K562 (cell line): ENCODE measurements around the gene NMRK2. TPM values are rescaled to one million over a fixed set of nuclear protein-coding genes. Genes with fewer than 3 reads are reported as not detected.
A peak's percentile ranks its signal among the peaks of the same experiment; 100 is the strongest.

Experiments
- ATAC-seq: fragments of 200-7000 bp; cut with Tn5 transposase; 3 replicates; pipeline ENCODE4 v1.9.1; 2020; ENCODE audit warnings: moderate library complexity
- BruUV-seq: library from RNA; stranded (reverse); fragments of 400-500 nt; replicated peaks from 2 replicates; lab custom pipeline; 2021; lab: Mats Ljungman, UMichigan
- CTCF ChIA-PET: fragments of 300-600 bp; formaldehyde crosslinking; extraction: SDS; loops from one replicate; lab custom pipeline; 2021; ENCODE audit warnings: low intra/inter-chr PET ratio; lab: Yijun Ruan, JAX
- POLR2A ChIA-PET: fragments of 300-600, 350-650 bp; sonication (Branson Sonifier 250); formaldehyde crosslinking; extraction: SDS; loops from one replicate; lab custom pipeline; 2021; ENCODE audit warnings: antibody characterized with exemption, inconsistent platforms; lab: Yijun Ruan, JAX
- DNase-seq, 4 experiments: peaks; one replicate each; pipeline versions ENCODE4 v3.0.0 to v3.0.0-alpha.2; 2011 to 2018; ENCODE audit warnings: low spot score in 3 of 4, mixed read lengths in 3 of 4; ENCODE audit errors: extremely low read depth in 1 of 4
- FAIRE-seq: peaks from 2 replicates; lab custom pipeline; 2011; peaks lifted over from hg19 to GRCh38; lab: Jason Lieb, UNC
- H2AFZ ChIP-seq: 2 replicates; pipeline ENCODE4 v1.6.0; 2011; ENCODE audit warnings: low read depth, low read length, control low read depth, inconsistent platforms
- H3K27ac ChIP-seq: fragments of 200-600 bp; 3 replicates; pipeline ENCODE4 v1.8.0; 2011; ENCODE audit warnings: low read depth, mild to moderate bottlenecking, control low read depth, inconsistent platforms, low read length, moderate library complexity, mixed read lengths; ENCODE audit errors: extremely low read depth
- H3K27me3 ChIP-seq, 2 experiments: fragments of 300-600 bp in 1 of 2; 2 replicates in 1 of 2; 3 replicates in 1 of 2; pipeline versions ENCODE4 v1.6.0 to v1.8.0; 2011; ENCODE audit warnings: inconsistent platforms in 2 of 2, low read length in 2 of 2, mild to moderate bottlenecking in 1 of 2, mixed read lengths in 1 of 2, moderate library complexity in 1 of 2; ENCODE audit not compliant: control insufficient read depth in 2 of 2, insufficient read depth in 2 of 2
- H3K36me3 ChIP-seq: fragments of 300-600 bp; 3 replicates; pipeline ENCODE4 v1.8.0; 2011; ENCODE audit warnings: mild to moderate bottlenecking, low read length, inconsistent platforms; ENCODE audit not compliant: control insufficient read depth, insufficient read depth
- H3K4me1 ChIP-seq, 2 experiments: fragments of 200-600 bp in 1 of 2; replicated peaks in 1 of 2; 2 replicates in 1 of 2; 3 replicates in 1 of 2; pipeline versions ENCODE4 v1.5.1 to v1.8.0; 2011; ENCODE audit warnings: inconsistent platforms in 2 of 2, low read length in 2 of 2, mild to moderate bottlenecking in 1 of 2, mixed read lengths in 1 of 2, moderate library complexity in 1 of 2; ENCODE audit not compliant: control insufficient read depth in 2 of 2, insufficient read depth in 2 of 2
- H3K4me2 ChIP-seq: 2 replicates; pipeline ENCODE4 v1.6.1; 2011; ENCODE audit warnings: low read length, control low read depth, inconsistent platforms, mixed read lengths; ENCODE audit not compliant: insufficient read depth
- H3K4me3 ChIP-seq: fragments of 200-600 bp; sonication (generic), shearing (Covaris generic); 2 replicates; pipeline ENCODE4 v1.5.1; 2016; ENCODE audit warnings: control low read depth, inconsistent platforms
- H3K79me2 ChIP-seq: fragments of 200-600 bp; 3 replicates; pipeline ENCODE4 v1.8.0; 2011; ENCODE audit warnings: low read length, inconsistent platforms; ENCODE audit not compliant: control insufficient read depth, insufficient read depth
- H3K9ac ChIP-seq, 2 experiments: 2 replicates each; pipeline versions ENCODE4 v1.6.0 to v1.6.1; 2011; ENCODE audit warnings: low read depth in 2 of 2, low read length in 2 of 2, control low read depth in 1 of 2, inconsistent platforms in 1 of 2, mild to moderate bottlenecking in 1 of 2, mixed read lengths in 1 of 2; ENCODE audit not compliant: insufficient read depth in 1 of 2
- H3K9me1 ChIP-seq: one replicate; pipeline ENCODE4 v1.6.0; 2011; ENCODE audit warnings: inconsistent platforms, mild to moderate bottlenecking, low read length, moderate library complexity; ENCODE audit not compliant: control insufficient read depth, insufficient read depth
- H3K9me3 ChIP-seq: replicated peaks from 2 replicates; pipeline ENCODE4 v1.5.1; 2011; ENCODE audit warnings: low read depth, low read length, inconsistent platforms; ENCODE audit not compliant: control insufficient read depth, insufficient read depth
- H4K20me1 ChIP-seq: replicated peaks from 2 replicates; pipeline ENCODE4 v1.6.1; 2011; ENCODE audit warnings: low read length, inconsistent platforms, mixed read lengths; ENCODE audit not compliant: control insufficient read depth, insufficient read depth
- CREM ChIP-seq: IDR thresholded peaks from 2 replicates; pipeline ENCODE4 v1.6.1; 2014; ENCODE audit warnings: antibody characterized with exemption, low read depth
- L3MBTL2 ChIP-seq: fragments of 450-650 bp; IDR thresholded peaks from 2 replicates; pipeline ENCODE4 v1.6.1; 2016; ENCODE audit warnings: mild to moderate bottlenecking, moderate library complexity
- PCBP2 ChIP-seq: fragments of 200-400 bp; formaldehyde crosslinking; IDR thresholded peaks from 2 replicates; pipeline ENCODE4 v1.6.1; 2018; ENCODE audit warnings: low read length, low read depth, mild to moderate bottlenecking, moderate library complexity; ENCODE audit not compliant: poor library complexity, severe bottlenecking
- POLR2G ChIP-seq: fragments of 200-400 bp; formaldehyde crosslinking; IDR thresholded peaks from 2 replicates; pipeline ENCODE4 v1.6.1; 2017; ENCODE audit warnings: low read depth, mild to moderate bottlenecking, antibody characterized with exemption, low read length, moderate library complexity
- RAD21 ChIP-seq, 2 experiments: fragments of 250-450 bp in 1 of 2; fragments of 450-650 bp in 1 of 2; sonication (Bioruptor Pico) in 1 of 2; formaldehyde crosslinking in 1 of 2; IDR thresholded peaks in 1 of 2; conservative IDR thresholded peaks in 1 of 2; 2 replicates each; pipeline versions ENCODE4 v1.4.0 to v1.8.0; 2020 to 2022; ENCODE audit warnings: mild to moderate bottlenecking in 2 of 2, moderate library complexity in 1 of 2
- WGBS: fragments of 100-300 bp; shearing (Covaris generic); methylation state at CpG from one replicate; pipeline ENCODE4 v1.1.6; 2016; ENCODE audit warnings: low coverage, mixed read lengths; ENCODE audit not compliant: insufficient coverage; ENCODE audit errors: missing lambda C conversion rate; 5-methylcytosine and 5-hydroxymethylcytosine counted together
- in situ Hi-C: fragments of 300-500 bp; cut with MboI; formaldehyde crosslinking; loops from 4 replicates; pipeline ENCODE4 v1.15.0; 2018; ENCODE audit warnings: inconsistent platforms, mixed read lengths
- intact Hi-C: fragments of 100-400 bp; cut with micrococcal nuclease; formaldehyde crosslinking; loops from 2 replicates; pipeline ENCODE4 v1.14.2; 2022
- polyA plus RNA-seq, 8 experiments: library from polyadenylated mRNA; depleted of rRNA in 4 of 8; stranded (reverse) in 5 of 8; unstranded in 3 of 8; fragments of >200 nt; fragmentation: Nextera tagmentation in 2 of 8; fragmentation: Illumina TruSeq in 1 of 8; extraction: Ambion mirVana in 2 of 8; extraction: Trizol in 1 of 8; gene quantifications; 2 replicates each; pipeline versions ENCODE4 v1.2.1 to v1.2.3, GENCODE V29; 2011 to 2014; ENCODE audit warnings: inconsistent platforms in 1 of 8, missing spikeins in 1 of 8
- total RNA-seq, 7 experiments: library from RNA; depleted of rRNA in 6 of 7; stranded (reverse); fragments of >200 nt in 6 of 7; fragmentation: Illumina TruSeq in 2 of 7; extraction: Trizol in 2 of 7; gene quantifications; 2 replicates each; pipeline versions ENCODE4 v1.2.1 to v1.2.3, GENCODE V29; 2011 to 2021; ENCODE audit warnings: low replicate concordance in 1 of 7
- TF ChIP-seq, protein P1 (sequence below), 2 experiments: IDR thresholded peaks; 2 replicates each; pipeline ENCODE4 v1.6.1; 2012; ENCODE audit warnings: improper control_type of control experiment in 2 of 2, low read depth in 2 of 2, low read length in 2 of 2, borderline replicate concordance in 1 of 2
- TF ChIP-seq, protein P2 (sequence below): sonication (generic); formaldehyde crosslinking; IDR thresholded peaks from 2 replicates; pipeline ENCODE4 v1.8.1; 2022; ENCODE audit warnings: missing genetic modification reagents
- TF ChIP-seq, protein P3 (sequence below), 3 experiments: IDR thresholded peaks in 2 of 3; conservative IDR thresholded peaks in 1 of 3; 2 replicates each; pipeline ENCODE4 v1.5.1; 2011 to 2012; ENCODE audit warnings: low read length in 3 of 3, mild to moderate bottlenecking in 3 of 3, control low read depth in 2 of 3, improper control_type of control experiment in 1 of 3, inconsistent platforms in 1 of 3, low read depth in 1 of 3, mixed read lengths in 1 of 3, moderate library complexity in 1 of 3; ENCODE audit not compliant: insufficient read depth in 2 of 3

Gene NMRK2
- total and polyA plus RNA-seq, 9 of the 15 experiments (the other 6 are each of a cell fraction or from before 2014, with no cell fraction given), result not detected

DNA sequence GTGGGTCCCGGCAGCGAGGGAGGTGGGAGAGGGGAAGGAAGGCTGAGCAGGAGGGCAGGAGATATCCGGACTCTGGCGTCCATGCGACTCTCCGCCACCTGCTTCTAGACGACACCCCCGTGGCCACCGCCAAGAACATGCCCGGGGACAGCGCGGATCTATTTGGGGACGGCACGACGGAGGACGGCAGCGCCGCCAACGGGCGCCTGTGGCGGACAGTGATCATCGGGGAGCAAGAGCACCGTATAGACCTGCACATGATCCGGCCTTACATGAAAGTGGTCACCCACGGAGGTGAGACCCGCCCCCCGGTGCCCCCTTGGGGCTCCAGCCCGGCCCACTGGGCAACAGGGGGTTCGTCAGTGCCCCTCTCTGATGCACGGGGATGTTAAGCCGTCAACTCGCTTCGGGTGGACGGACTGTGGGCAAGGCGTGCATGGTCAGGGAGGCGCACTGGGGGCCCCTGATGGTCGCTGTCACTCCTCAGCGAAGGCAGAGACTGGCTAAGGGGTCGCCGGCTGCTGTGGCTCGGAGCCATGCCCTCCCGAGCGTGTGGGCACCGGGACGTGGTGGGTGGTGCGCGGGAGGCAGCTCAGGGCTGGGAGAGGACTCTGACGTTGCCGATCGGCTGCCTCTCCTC, 25.1 kb upstream of the NMRK2 start:
- Histone ChIP-seq H3K27me3 (peaks cover 19 to 35% of the 10 kb centered on the region in 2 experiments; a peak in 4 of 5 replicates), H3K4me2 (no peak overlapping the region), H4K20me1 (no peaks in the 10 kb centered on the region), H3K9me3 (peaks cover 6% of the 10 kb centered on the region), H3K27ac (no peak overlapping the region), H3K4me3 (no peak overlapping the region), H3K9ac (peak overlapping the region in 1 of 2 experiments; percentile 68; a peak in 1 of 4 replicates), H3K79me2 (no peaks in the 10 kb centered on the region), H3K4me1 (peaks cover 0 to 14% of the 10 kb centered on the region in 2 experiments; a peak in 2 of 5 replicates), H3K36me3 (no peaks in the 10 kb centered on the region), H2AFZ (no peak overlapping the region), H3K9me1 (no peaks in the 10 kb centered on the region)
- ChIA-PET CTCF (no interaction called here), POLR2A (no interaction called here)
- in situ Hi-C loops (no loop called here), intact Hi-C loops (no loop called here)
- WGBS, result 7% methylated on average over 44 of the region's 50 CpGs
- TF ChIP-seq, protein P1, sequence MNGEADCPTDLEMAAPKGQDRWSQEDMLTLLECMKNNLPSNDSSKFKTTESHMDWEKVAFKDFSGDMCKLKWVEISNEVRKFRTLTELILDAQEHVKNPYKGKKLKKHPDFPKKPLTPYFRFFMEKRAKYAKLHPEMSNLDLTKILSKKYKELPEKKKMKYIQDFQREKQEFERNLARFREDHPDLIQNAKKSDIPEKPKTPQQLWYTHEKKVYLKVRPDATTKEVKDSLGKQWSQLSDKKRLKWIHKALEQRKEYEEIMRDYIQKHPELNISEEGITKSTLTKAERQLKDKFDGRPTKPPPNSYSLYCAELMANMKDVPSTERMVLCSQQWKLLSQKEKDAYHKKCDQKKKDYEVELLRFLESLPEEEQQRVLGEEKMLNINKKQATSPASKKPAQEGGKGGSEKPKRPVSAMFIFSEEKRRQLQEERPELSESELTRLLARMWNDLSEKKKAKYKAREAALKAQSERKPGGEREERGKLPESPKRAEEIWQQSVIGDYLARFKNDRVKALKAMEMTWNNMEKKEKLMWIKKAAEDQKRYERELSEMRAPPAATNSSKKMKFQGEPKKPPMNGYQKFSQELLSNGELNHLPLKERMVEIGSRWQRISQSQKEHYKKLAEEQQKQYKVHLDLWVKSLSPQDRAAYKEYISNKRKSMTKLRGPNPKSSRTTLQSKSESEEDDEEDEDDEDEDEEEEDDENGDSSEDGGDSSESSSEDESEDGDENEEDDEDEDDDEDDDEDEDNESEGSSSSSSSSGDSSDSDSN (IDR thresholded peaks at IDR 0.05; ENCODE audit: borderline replicate concordance in 1 of 2, low read depth in 2 of 2, low read length in 2 of 2), result 0 out of 4 replicates have a peak, but pooled peaks of 1 of the 2 experiments have one; percentile 28
- TF ChIP-seq PCBP2 (no peak), CREM (no peak), POLR2G (0 out of 2 replicates have a peak, but pooled peaks have one; percentile 11), RAD21 (CRISPR knock-in tag; conservative IDR thresholded peaks at IDR 0.05 in 1 of 2, IDR thresholded peaks at IDR 0.05 in 1 of 2) (peak in 1 of 2 experiments; percentile 4; a peak in 1 of 4 replicates), L3MBTL2 (peak; percentile 41)
- TF ChIP-seq, protein P2, sequence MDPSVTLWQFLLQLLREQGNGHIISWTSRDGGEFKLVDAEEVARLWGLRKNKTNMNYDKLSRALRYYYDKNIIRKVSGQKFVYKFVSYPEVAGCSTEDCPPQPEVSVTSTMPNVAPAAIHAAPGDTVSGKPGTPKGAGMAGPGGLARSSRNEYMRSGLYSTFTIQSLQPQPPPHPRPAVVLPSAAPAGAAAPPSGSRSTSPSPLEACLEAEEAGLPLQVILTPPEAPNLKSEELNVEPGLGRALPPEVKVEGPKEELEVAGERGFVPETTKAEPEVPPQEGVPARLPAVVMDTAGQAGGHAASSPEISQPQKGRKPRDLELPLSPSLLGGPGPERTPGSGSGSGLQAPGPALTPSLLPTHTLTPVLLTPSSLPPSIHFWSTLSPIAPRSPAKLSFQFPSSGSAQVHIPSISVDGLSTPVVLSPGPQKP (CRISPR knock-in tag), result no peak
- TF ChIP-seq, protein P3, sequence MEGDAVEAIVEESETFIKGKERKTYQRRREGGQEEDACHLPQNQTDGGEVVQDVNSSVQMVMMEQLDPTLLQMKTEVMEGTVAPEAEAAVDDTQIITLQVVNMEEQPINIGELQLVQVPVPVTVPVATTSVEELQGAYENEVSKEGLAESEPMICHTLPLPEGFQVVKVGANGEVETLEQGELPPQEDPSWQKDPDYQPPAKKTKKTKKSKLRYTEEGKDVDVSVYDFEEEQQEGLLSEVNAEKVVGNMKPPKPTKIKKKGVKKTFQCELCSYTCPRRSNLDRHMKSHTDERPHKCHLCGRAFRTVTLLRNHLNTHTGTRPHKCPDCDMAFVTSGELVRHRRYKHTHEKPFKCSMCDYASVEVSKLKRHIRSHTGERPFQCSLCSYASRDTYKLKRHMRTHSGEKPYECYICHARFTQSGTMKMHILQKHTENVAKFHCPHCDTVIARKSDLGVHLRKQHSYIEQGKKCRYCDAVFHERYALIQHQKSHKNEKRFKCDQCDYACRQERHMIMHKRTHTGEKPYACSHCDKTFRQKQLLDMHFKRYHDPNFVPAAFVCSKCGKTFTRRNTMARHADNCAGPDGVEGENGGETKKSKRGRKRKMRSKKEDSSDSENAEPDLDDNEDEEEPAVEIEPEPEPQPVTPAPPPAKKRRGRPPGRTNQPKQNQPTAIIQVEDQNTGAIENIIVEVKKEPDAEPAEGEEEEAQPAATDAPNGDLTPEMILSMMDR (IDR thresholded peaks at IDR 0.05 in 2 of 3, conservative IDR thresholded peaks at IDR 0.05 in 1 of 3; ENCODE audit: insufficient read depth in 2 of 3, low read depth in 1 of 3, low read length in 3 of 3), result peak; percentile 19 to 32 (median 25); a peak in 3 of 6 replicates
- peak; percentile 87 for ATAC-seq
- no peak for FAIRE-seq
- BruUV-seq, result no TSS peak
- peak in 2 of 4 experiments; percentile 31 to 32 for DNase-seq
